ENCODE results near the gene SYP.
"Not testable (repeated sequence)": the region's sequence is repeated elsewhere in the genome, so short reads cannot be mapped to it uniquely, and the experiment has no call there.

Gene SYP

GRCh38 chrX:49189606-49190005, 10.4 kb downstream of the SYP start:
- DNase-seq (ENCODE audit: low read depth) = no peak

- no peak for DNase-seq (ENCODE audit: low read depth)
These were observed 11.4 kb downstream of the SYP start for GRCh38 chrX:49188468-49189076.

GRCh38 chrX:49187526-49187925, 12.5 kb downstream of the SYP start:
- no peak for DNase-seq (ENCODE audit: low read depth)

- DNase-seq (ENCODE audit: low read depth) = no peak
These were observed 13.0 kb downstream of the SYP start for GRCh38 chrX:49187028-49187394.

GRCh38 chrX:49186125-49187027, 13.6 kb downstream of the SYP start, which contains the start of gene PRICKLE3:
Gene PRICKLE3 (minus strand): TSS chrX:49186373. CDS start chrX:49186297, 76 bp downstream.
- no peak for DNase-seq (ENCODE audit: low read depth)

- no peak for DNase-seq (ENCODE audit: low read depth)
These were observed 15.4 kb downstream of the SYP start for GRCh38 chrX:49184294-49185281.

- DNase-seq (ENCODE audit: low read depth) = no peak
These were observed 16.2 kb downstream of the SYP start for GRCh38 chrX:49183701-49184281.

GRCh38 chrX:49179358-49179757, 20.6 kb downstream of the SYP start:
- no peak for DNase-seq (ENCODE audit: low read depth)

- no peak for DNase-seq (ENCODE audit: low read depth)
These were observed 21.5 kb downstream of the SYP start for GRCh38 chrX:49178537-49178936.

- no peak for DNase-seq (ENCODE audit: low read depth)
These were observed 22.0 kb downstream of the SYP start for GRCh38 chrX:49177873-49178480.

- no peak for DNase-seq (ENCODE audit: low read depth)
These were observed 22.6 kb downstream of the SYP start for GRCh38 chrX:49177338-49177833.

- DNase-seq (ENCODE audit: low read depth) = no peak
These were observed 23.3 kb downstream of the SYP start for GRCh38 chrX:49176421-49177326.

GRCh38 chrX:49175435-49176274, 24.3 kb downstream of the SYP start:
- no peak for DNase-seq (ENCODE audit: low read depth)

- DNase-seq (ENCODE audit: low read depth) = no peak
These were observed 25.3 kb downstream of the SYP start for GRCh38 chrX:49174723-49175122.

GRCh38 chrX:49173544-49173943, 26.4 kb downstream of the SYP start:
- DNase-seq (ENCODE audit: low read depth) = not testable (repeated sequence)

GRCh38 chrX:49172280-49172780, 27.7 kb downstream of the SYP start:
- DNase-seq (ENCODE audit: low read depth) = no peak

- DNase-seq (ENCODE audit: low read depth) = no peak
These were observed 28.2 kb downstream of the SYP start, which contains the start of gene PLP2 for GRCh38 chrX:49171752-49172279. Gene PLP2 (plus strand): TSS chrX:49171898. CDS start chrX:49172001, 103 bp downstream.

GRCh38 chrX:49167740-49168108, 32.3 kb downstream of the SYP start:
- no peak for DNase-seq (ENCODE audit: low read depth)
